K562 (cell line): ENCODE results near the gene LY6G6C. TPM values are rescaled to one million over a fixed set of nuclear protein-coding genes. Genes with fewer than 3 reads are reported as not detected.

Source experiments
- CBFA2T2 ChIP-seq: fragments of 450-650 bp; conservative IDR thresholded peaks from 2 replicates; pipeline ENCODE4 v1.6.1; 2017; ENCODE audit warnings: mild to moderate bottlenecking
- CHD1 ChIP-seq: fragments of 200-600 bp; sonication (generic); IDR thresholded peaks from one replicate; pipeline ENCODE4 v1.6.1; 2012; ENCODE audit warnings: mild to moderate bottlenecking, moderate library complexity, low read length, inconsistent platforms
- CREB1 ChIP-seq, 2 experiments: sonication (generic) in 1 of 2; formaldehyde crosslinking in 1 of 2; IDR thresholded peaks; 2 replicates each; pipeline versions ENCODE4 v1.6.1 to v1.8.0; 2012 to 2022; ENCODE audit warnings: inconsistent platforms in 1 of 2, mild to moderate bottlenecking in 1 of 2, missing genetic modification reagents in 1 of 2, moderate library complexity in 1 of 2
- E2F4 ChIP-seq: sonication (generic); formaldehyde crosslinking; IDR thresholded peaks from 2 replicates; pipeline ENCODE4 v1.8.0; 2022; ENCODE audit warnings: mild to moderate bottlenecking, low read depth, missing genetic modification reagents
- GTF2B ChIP-seq: IDR thresholded peaks from 2 replicates; pipeline ENCODE4 v1.6.1; 2011; ENCODE audit not compliant: insufficient read length; ENCODE audit errors: extremely low read depth
- HMG20A ChIP-seq: fragments of 450-650 bp; formaldehyde crosslinking; conservative IDR thresholded peaks from 2 replicates; pipeline ENCODE4 v1.4.0; 2020; ENCODE audit warnings: mild to moderate bottlenecking, mixed read lengths
- HMGN3 ChIP-seq: IDR thresholded peaks from 2 replicates; pipeline ENCODE4 v1.6.1; 2011; ENCODE audit warnings: borderline replicate concordance, low read depth, mild to moderate bottlenecking, mixed read lengths, low read length; ENCODE audit not compliant: insufficient read length; ENCODE audit errors: extremely low read depth
- KLF10 ChIP-seq: fragments of 250-450 bp; sonication (Bioruptor Pico); IDR thresholded peaks from 2 replicates; pipeline ENCODE4 v1.6.1; 2021; ENCODE audit warnings: matching md5 sums
- NCOA2 ChIP-seq, 2 experiments: fragments of 450-650 bp; IDR thresholded peaks; 2 replicates each; pipeline ENCODE4 v1.6.1; 2018; ENCODE audit warnings: mild to moderate bottlenecking in 2 of 2, moderate library complexity in 1 of 2; ENCODE audit not compliant: partially characterized antibody in 2 of 2
- NONO ChIP-seq, 2 experiments: fragments of 200-400 bp in 1 of 2; fragments of 450-650 bp in 1 of 2; formaldehyde crosslinking in 1 of 2; IDR thresholded peaks; 2 replicates each; pipeline ENCODE4 v1.6.1; 2017; ENCODE audit warnings: low read depth in 2 of 2, mild to moderate bottlenecking in 2 of 2, moderate library complexity in 2 of 2, low read length in 1 of 2
- POLR2G ChIP-seq: fragments of 200-400 bp; formaldehyde crosslinking; IDR thresholded peaks from 2 replicates; pipeline ENCODE4 v1.6.1; 2017; ENCODE audit warnings: low read depth, mild to moderate bottlenecking, antibody characterized with exemption, low read length, moderate library complexity
- POLR2H ChIP-seq: IDR thresholded peaks from 2 replicates; pipeline ENCODE4 v1.6.1; 2016; ENCODE audit warnings: missing genetic modification characterization, low read depth, mild to moderate bottlenecking, control low read depth, missing compliant biosample characterization, moderate library complexity
- SLC30A9 ChIP-seq: fragments of 250-450 bp; sonication (Bioruptor Pico); IDR thresholded peaks from 2 replicates; pipeline ENCODE4 v1.8.0; 2022; ENCODE audit warnings: mild to moderate bottlenecking, moderate library complexity
- SMAD3 ChIP-seq: fragments of 450-650 bp; formaldehyde crosslinking; conservative IDR thresholded peaks from 2 replicates; pipeline ENCODE4 v1.4.0; 2020; ENCODE audit warnings: mild to moderate bottlenecking
- TCF3 ChIP-seq: sonication (generic); formaldehyde crosslinking; IDR thresholded peaks from 2 replicates; pipeline ENCODE4 v1.4.0; 2020; ENCODE audit warnings: mild to moderate bottlenecking, missing genetic modification reagents
- ZNF143 ChIP-seq: sonication (generic); formaldehyde crosslinking; IDR thresholded peaks from 2 replicates; pipeline ENCODE4 v1.9.0; 2022; ENCODE audit warnings: mild to moderate bottlenecking, missing genetic modification reagents
- ZNF316 ChIP-seq: fragments of 450-650 bp; IDR thresholded peaks from 2 replicates; pipeline ENCODE4 v1.6.1; 2016
- polyA plus RNA-seq, 8 experiments: library from polyadenylated mRNA; depleted of rRNA in 4 of 8; stranded (reverse) in 5 of 8; unstranded in 3 of 8; fragments of >200 nt; fragmentation: Nextera tagmentation in 2 of 8; fragmentation: Illumina TruSeq in 1 of 8; extraction: Ambion mirVana in 2 of 8; extraction: Trizol in 1 of 8; gene quantifications; 2 replicates each; pipeline versions ENCODE4 v1.2.1 to v1.2.3, GENCODE V29; 2011 to 2014; ENCODE audit warnings: inconsistent platforms in 1 of 8, missing spikeins in 1 of 8
- total RNA-seq, 7 experiments: library from RNA; depleted of rRNA in 6 of 7; stranded (reverse); fragments of >200 nt in 6 of 7; fragmentation: Illumina TruSeq in 2 of 7; extraction: Trizol in 2 of 7; gene quantifications; 2 replicates each; pipeline versions ENCODE4 v1.2.1 to v1.2.3, GENCODE V29; 2011 to 2021; ENCODE audit warnings: low replicate concordance in 1 of 7
- TF ChIP-seq, protein P1 (sequence below): fragments of 200-800 bp; sonication (Bioruptor generic); IDR thresholded peaks from 2 replicates; pipeline ENCODE4 v1.6.1; 2016; ENCODE audit warnings: missing genetic modification characterization, missing compliant biosample characterization
- TF ChIP-seq, protein P2 (sequence below): fragments of 250-450 bp; sonication (Bioruptor Pico); IDR thresholded peaks from 2 replicates; pipeline ENCODE4 v1.8.0; 2022; ENCODE audit warnings: inconsistent platforms, mild to moderate bottlenecking, moderate library complexity, borderline replicate concordance

The LY6G6C gene
- total and polyA plus RNA-seq, 9 of the 15 experiments (the other 6 are each of a cell fraction or from before 2014, with no cell fraction given), result 0.06 to 0.20 TPM; not detected in 7

- TF ChIP-seq, protein P1, sequence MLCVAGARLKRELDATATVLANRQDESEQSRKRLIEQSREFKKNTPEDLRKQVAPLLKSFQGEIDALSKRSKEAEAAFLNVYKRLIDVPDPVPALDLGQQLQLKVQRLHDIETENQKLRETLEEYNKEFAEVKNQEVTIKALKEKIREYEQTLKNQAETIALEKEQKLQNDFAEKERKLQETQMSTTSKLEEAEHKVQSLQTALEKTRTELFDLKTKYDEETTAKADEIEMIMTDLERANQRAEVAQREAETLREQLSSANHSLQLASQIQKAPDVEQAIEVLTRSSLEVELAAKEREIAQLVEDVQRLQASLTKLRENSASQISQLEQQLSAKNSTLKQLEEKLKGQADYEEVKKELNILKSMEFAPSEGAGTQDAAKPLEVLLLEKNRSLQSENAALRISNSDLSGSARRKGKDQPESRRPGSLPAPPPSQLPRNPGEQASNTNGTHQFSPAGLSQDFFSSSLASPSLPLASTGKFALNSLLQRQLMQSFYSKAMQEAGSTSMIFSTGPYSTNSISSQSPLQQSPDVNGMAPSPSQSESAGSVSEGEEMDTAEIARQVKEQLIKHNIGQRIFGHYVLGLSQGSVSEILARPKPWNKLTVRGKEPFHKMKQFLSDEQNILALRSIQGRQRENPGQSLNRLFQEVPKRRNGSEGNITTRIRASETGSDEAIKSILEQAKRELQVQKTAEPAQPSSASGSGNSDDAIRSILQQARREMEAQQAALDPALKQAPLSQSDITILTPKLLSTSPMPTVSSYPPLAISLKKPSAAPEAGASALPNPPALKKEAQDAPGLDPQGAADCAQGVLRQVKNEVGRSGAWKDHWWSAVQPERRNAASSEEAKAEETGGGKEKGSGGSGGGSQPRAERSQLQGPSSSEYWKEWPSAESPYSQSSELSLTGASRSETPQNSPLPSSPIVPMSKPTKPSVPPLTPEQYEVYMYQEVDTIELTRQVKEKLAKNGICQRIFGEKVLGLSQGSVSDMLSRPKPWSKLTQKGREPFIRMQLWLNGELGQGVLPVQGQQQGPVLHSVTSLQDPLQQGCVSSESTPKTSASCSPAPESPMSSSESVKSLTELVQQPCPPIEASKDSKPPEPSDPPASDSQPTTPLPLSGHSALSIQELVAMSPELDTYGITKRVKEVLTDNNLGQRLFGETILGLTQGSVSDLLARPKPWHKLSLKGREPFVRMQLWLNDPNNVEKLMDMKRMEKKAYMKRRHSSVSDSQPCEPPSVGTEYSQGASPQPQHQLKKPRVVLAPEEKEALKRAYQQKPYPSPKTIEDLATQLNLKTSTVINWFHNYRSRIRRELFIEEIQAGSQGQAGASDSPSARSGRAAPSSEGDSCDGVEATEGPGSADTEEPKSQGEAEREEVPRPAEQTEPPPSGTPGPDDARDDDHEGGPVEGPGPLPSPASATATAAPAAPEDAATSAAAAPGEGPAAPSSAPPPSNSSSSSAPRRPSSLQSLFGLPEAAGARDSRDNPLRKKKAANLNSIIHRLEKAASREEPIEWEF, result no peak
- TF ChIP-seq SMAD3 (CRISPR knock-in tag) (peak; percentile 60; the same call in 1 of the 2 replicates), CBFA2T2 (no peak), NONO (IDR thresholded peaks at IDR 0.05; ENCODE audit: low read depth in 2 of 2, low read length in 1 of 2) (no peak), POLR2H (tag) (no peak), ZNF143 (no peak), CREB1 (IDR thresholded peaks at IDR 0.05) (0 out of 2 replicates have a peak, but pooled peaks have one; percentile 26), CREB1 (CRISPR knock-in tag; IDR thresholded peaks at IDR 0.05) (no peak; the same call in 1 of the 2 replicates), GTF2B (no peak), KLF10 (no peak), E2F4 (CRISPR knock-in tag) (no peak), ZNF316 (0 out of 2 replicates have a peak, but pooled peaks have one; percentile 26), CHD1 (no peak), HMGN3 (peak; percentile 27), SLC30A9 (CRISPR knock-in tag) (no peak), HMG20A (CRISPR knock-in tag) (no peak), NCOA2 (IDR thresholded peaks at IDR 0.05; ENCODE audit: partially characterized antibody in 2 of 2) (no peak), POLR2G (no peak), TCF3 (no peak; the same call in 1 of the 2 replicates)
- TF ChIP-seq, protein P2, sequence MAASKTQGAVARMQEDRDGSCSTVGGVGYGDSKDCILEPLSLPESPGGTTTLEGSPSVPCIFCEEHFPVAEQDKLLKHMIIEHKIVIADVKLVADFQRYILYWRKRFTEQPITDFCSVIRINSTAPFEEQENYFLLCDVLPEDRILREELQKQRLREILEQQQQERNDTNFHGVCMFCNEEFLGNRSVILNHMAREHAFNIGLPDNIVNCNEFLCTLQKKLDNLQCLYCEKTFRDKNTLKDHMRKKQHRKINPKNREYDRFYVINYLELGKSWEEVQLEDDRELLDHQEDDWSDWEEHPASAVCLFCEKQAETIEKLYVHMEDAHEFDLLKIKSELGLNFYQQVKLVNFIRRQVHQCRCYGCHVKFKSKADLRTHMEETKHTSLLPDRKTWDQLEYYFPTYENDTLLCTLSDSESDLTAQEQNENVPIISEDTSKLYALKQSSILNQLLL (CRISPR knock-in tag), result no peak
These were observed 48.3 kb upstream of the LY6G6C start (continued) for GRCh38 chr6:31769684-31770371.
